ENCODE measurements around the gene POLR3A. TPM values are rescaled to one million over a fixed set of nuclear protein-coding genes. Genes with fewer than 3 reads are reported as not detected.
"Not testable (repeated sequence)": the region's sequence is repeated elsewhere in the genome, so short reads cannot be mapped to it uniquely, and the experiment has no call there.

The POLR3A gene
- total RNA-seq, 3 donors from 2014 or later, result 10.1 to 17.9 (median 13.4) TPM

GRCh38 chr10:78071140-78071856 lies 42.0 kb upstream of the POLR3A start:
- Histone ChIP-seq H3K9me3 (no peaks in the 10 kb centered on the region), H3K36me3 (no peaks in the 10 kb centered on the region), H3K27ac (no peak overlapping the region), H3K4me1 (no peaks in the 10 kb centered on the region), H3K27me3 (no peaks in the 10 kb centered on the region), H3K4me3 (no peak overlapping the region)
- DNase-seq (ENCODE audit: low spot score in 2 of 2), result no peak
- intact Hi-C loops (cut with DNase I; ENCODE audit: low total_unique reads), result no loop called here
- no peak for TF ChIP-seq POLR2A (IDR thresholded peaks at IDR 0.05)
- TF ChIP-seq POLR2AphosphoS5 (IDR thresholded peaks at IDR 0.05), result no peak
- TF ChIP-seq, protein P1, sequence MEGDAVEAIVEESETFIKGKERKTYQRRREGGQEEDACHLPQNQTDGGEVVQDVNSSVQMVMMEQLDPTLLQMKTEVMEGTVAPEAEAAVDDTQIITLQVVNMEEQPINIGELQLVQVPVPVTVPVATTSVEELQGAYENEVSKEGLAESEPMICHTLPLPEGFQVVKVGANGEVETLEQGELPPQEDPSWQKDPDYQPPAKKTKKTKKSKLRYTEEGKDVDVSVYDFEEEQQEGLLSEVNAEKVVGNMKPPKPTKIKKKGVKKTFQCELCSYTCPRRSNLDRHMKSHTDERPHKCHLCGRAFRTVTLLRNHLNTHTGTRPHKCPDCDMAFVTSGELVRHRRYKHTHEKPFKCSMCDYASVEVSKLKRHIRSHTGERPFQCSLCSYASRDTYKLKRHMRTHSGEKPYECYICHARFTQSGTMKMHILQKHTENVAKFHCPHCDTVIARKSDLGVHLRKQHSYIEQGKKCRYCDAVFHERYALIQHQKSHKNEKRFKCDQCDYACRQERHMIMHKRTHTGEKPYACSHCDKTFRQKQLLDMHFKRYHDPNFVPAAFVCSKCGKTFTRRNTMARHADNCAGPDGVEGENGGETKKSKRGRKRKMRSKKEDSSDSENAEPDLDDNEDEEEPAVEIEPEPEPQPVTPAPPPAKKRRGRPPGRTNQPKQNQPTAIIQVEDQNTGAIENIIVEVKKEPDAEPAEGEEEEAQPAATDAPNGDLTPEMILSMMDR (IDR thresholded peaks at IDR 0.05), result no peak

- no peak overlapping the region for H3K4me3 ChIP-seq
- DNase-seq (ENCODE audit: low spot score in 2 of 2), result no peak
- intact Hi-C loops (cut with DNase I; ENCODE audit: low total_unique reads), result no loop called here
Observed at GRCh38 chr10:78070726-78071125, 41.4 kb upstream of the POLR3A start.

DNA sequence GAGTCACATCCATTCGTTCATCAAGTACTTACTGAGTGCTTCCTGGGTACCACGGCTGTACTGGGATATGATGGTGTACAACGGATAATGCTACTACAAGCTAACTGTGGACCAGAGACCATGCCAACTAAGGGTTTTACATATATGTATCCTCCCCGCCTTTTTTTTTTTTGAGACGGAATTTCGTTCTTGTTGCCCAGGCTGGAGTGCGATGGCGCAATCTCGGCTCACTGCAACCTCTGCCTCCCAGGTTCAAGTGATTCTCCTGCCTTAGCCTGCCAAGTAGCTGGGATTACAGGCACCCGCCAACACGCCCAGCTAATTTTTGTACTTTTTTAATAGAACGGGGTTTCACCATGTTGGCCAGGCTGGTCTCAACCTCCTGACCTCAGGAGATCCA lies 40.7 kb upstream of the POLR3A start:
- H3K9me3 ChIP-seq; H3K27ac ChIP-seq; H3K4me3 ChIP-seq; H3K36me3 ChIP-seq; DNase-seq (ENCODE audit: low spot score in 2 of 2); H3K4me1 ChIP-seq; H3K27me3 ChIP-seq; intact Hi-C loops (cut with DNase I; ENCODE audit: low total_unique reads): not testable (repeated sequence)

More at GRCh38 chr10:78070726-78071125, 41.4 kb upstream of the POLR3A start:
- Histone ChIP-seq H3K4me1 (no peaks in the 10 kb centered on the region), H3K36me3 (no peaks in the 10 kb centered on the region), H3K27ac (no peak overlapping the region), H3K27me3 (no peaks in the 10 kb centered on the region), H3K9me3 (no peaks in the 10 kb centered on the region)
- no peak for TF ChIP-seq POLR2A (IDR thresholded peaks at IDR 0.05)
- TF ChIP-seq, protein P1 (IDR thresholded peaks at IDR 0.05), result no peak
- TF ChIP-seq POLR2AphosphoS5 (IDR thresholded peaks at IDR 0.05), result no peak

DNA sequence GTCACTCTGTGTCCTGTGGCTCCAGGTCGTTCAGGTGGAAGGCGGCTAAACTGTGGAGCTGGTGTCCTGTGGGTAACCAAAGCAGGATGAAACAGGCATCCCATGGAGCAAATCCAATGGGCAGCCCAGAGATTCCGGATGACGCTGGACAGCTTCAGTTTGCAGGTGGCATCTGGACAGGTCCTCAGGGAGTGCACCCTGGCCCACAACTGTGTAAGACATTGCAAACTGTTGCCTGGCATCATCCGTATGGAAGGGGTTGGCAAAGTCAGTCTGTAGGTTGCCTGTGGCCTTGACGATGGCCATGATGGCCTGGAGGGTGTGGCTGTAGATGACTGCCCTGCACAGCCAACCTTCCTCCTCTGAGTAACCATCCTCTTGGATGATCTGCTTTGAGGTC lies 39.8 kb upstream of the POLR3A start:
- Histone ChIP-seq H3K27ac (no peak overlapping the region), H3K4me1 (no peaks in the 10 kb centered on the region), H3K36me3 (no peaks in the 10 kb centered on the region), H3K27me3 (no peaks in the 10 kb centered on the region), H3K4me3 (no peak overlapping the region), H3K9me3 (no peaks in the 10 kb centered on the region)
- TF ChIP-seq, protein P1 (IDR thresholded peaks at IDR 0.05), result no peak
- TF ChIP-seq POLR2A (IDR thresholded peaks at IDR 0.05) (no peak), POLR2AphosphoS5 (IDR thresholded peaks at IDR 0.05) (no peak)
- intact Hi-C loops (cut with DNase I; ENCODE audit: low total_unique reads), result loop anchor here (10.0 kb wide), 1 partner anchor 716 kb away; no protein-coding TSS in a partner anchor
- no peak for DNase-seq (ENCODE audit: low spot score in 2 of 2)

DNA sequence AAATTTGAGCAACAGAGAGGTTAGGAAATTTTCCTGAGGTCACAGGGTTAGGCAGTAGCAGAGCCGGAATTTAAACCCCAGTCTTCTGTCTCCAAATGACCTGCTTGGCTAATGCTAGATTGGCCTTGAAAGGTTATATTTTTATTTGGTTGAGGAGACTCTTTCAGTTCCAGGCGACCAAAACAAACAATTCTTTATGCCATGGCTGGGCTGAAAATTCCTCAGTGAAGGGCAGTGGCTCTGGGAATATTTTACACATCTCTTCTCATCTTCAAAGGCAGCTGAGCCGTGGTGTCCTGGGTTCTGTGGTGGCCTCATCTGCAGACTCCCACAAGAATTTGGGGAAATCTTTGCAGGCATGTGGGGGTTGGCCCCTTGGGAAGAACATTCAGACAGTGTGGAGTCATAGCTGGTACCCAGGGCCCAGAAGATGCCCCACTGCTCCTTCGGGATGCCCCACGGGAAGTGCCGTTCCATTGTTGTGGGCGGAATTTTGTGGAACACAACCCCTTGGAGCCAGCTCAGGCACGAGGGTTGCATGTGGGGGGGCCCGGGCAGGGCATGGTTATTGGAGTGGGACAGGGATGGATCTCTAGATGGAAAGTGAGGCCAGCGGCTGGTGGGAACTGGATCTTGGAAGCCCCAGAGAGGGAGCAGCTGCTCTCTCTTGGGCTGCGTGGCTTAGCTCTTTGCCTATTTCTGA lies 37.6 kb upstream of the POLR3A start:
- intact Hi-C loops (cut with DNase I; ENCODE audit: low total_unique reads), result loop anchor here (10.0 kb wide), 1 partner anchor 718 kb away; no protein-coding TSS in a partner anchor
- H3K4me3 ChIP-seq, result no peak overlapping the region
- no peaks in the 10 kb centered on the region for H3K4me1 ChIP-seq
- H3K27ac ChIP-seq, result no peak overlapping the region
- no peak for DNase-seq (ENCODE audit: low spot score in 2 of 2)
- no peaks in the 10 kb centered on the region for H3K9me3 ChIP-seq
- H3K36me3 ChIP-seq, result no peaks in the 10 kb centered on the region
- TF ChIP-seq POLR2A (IDR thresholded peaks at IDR 0.05) (no peak), POLR2AphosphoS5 (IDR thresholded peaks at IDR 0.05) (no peak)
- TF ChIP-seq, protein P1 (IDR thresholded peaks at IDR 0.05), result no peak
- no peaks in the 10 kb centered on the region for H3K27me3 ChIP-seq

Measured in breast epithelium (tissue), 4 donors.